ENCODE results near the gene NLN.
"Not testable (repeated sequence)": the region's sequence is repeated elsewhere in the genome, so short reads cannot be mapped to it uniquely, and the experiment has no call there.

The NLN gene

GRCh38 chr5:65727491-65728156 lies 5.6 kb downstream of the NLN start:
- peak overlapping the region; percentile 47 for H3K27ac ChIP-seq
- H3K4me1 ChIP-seq (ENCODE audit: low read depth, poor library complexity, severe bottlenecking): peaks cover 52% of the 10 kb centered on the region
- no peaks in the 10 kb centered on the region for H4K20me1 ChIP-seq (ENCODE audit: insufficient read depth)
- H3K27me3 ChIP-seq (ENCODE audit: insufficient read depth, low read depth): no peaks in the 10 kb centered on the region
- H3K79me2 ChIP-seq (ENCODE audit: insufficient read depth, low read depth): peaks cover 57% of the 10 kb centered on the region; the same call in 1 of the 2 replicates
- H3K9ac ChIP-seq: no peak overlapping the region
- H2AFZ ChIP-seq (ENCODE audit: low read depth): no peak overlapping the region
- TF ChIP-seq, protein P1, sequence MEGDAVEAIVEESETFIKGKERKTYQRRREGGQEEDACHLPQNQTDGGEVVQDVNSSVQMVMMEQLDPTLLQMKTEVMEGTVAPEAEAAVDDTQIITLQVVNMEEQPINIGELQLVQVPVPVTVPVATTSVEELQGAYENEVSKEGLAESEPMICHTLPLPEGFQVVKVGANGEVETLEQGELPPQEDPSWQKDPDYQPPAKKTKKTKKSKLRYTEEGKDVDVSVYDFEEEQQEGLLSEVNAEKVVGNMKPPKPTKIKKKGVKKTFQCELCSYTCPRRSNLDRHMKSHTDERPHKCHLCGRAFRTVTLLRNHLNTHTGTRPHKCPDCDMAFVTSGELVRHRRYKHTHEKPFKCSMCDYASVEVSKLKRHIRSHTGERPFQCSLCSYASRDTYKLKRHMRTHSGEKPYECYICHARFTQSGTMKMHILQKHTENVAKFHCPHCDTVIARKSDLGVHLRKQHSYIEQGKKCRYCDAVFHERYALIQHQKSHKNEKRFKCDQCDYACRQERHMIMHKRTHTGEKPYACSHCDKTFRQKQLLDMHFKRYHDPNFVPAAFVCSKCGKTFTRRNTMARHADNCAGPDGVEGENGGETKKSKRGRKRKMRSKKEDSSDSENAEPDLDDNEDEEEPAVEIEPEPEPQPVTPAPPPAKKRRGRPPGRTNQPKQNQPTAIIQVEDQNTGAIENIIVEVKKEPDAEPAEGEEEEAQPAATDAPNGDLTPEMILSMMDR (conservative IDR thresholded peaks at IDR 0.05; ENCODE audit: low read depth, low read length): no peak
- H3K4me3 ChIP-seq (IDR thresholded peaks at IDR 0.05; ENCODE audit: insufficient read depth, low read depth, low read length): no peak overlapping the region
- H3K36me3 ChIP-seq (ENCODE audit: insufficient read depth): no peaks in the 10 kb centered on the region
- peak overlapping the region; percentile 59 for H3K4me2 ChIP-seq

DNA sequence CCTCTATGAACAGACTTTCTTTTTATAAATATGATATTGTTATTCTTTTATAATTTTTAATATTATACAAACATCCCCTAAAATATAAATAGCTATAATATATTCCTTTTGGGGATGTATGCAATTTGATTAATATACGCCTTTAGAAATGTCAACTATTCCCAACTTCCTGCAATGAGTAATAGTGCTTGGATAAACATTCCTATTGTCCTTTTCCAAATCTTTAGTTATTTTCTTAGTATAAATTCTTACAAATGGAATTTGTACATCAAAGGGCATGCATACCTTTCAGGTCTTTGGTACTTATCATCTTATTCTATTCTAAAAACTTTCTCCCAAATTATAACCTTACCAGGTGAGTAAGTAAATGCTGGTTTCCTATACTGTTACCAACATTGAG lies 6.2 kb downstream of the NLN start:
- TF ChIP-seq, protein P1 (conservative IDR thresholded peaks at IDR 0.05; ENCODE audit: low read depth, low read length): no peak
- no peaks in the 10 kb centered on the region for H4K20me1 ChIP-seq (ENCODE audit: insufficient read depth)
- no peaks in the 10 kb centered on the region for H3K27me3 ChIP-seq (ENCODE audit: insufficient read depth, low read depth)
- peaks cover 52% of the 10 kb centered on the region for H3K4me1 ChIP-seq (ENCODE audit: low read depth, poor library complexity, severe bottlenecking)
- H3K4me2 ChIP-seq: peak overlapping the region; percentile 13; the same call in 1 of the 2 replicates
- no peak overlapping the region for H2AFZ ChIP-seq (ENCODE audit: low read depth)
- H3K27ac ChIP-seq: no peak overlapping the region
- peaks cover 51% of the 10 kb centered on the region; the same call in 1 of the 2 replicates for H3K79me2 ChIP-seq (ENCODE audit: insufficient read depth, low read depth)
- no peak overlapping the region for H3K9ac ChIP-seq
- H3K4me3 ChIP-seq (IDR thresholded peaks at IDR 0.05; ENCODE audit: insufficient read depth, low read depth, low read length): no peak overlapping the region
- no peaks in the 10 kb centered on the region for H3K36me3 ChIP-seq (ENCODE audit: insufficient read depth)

DNA sequence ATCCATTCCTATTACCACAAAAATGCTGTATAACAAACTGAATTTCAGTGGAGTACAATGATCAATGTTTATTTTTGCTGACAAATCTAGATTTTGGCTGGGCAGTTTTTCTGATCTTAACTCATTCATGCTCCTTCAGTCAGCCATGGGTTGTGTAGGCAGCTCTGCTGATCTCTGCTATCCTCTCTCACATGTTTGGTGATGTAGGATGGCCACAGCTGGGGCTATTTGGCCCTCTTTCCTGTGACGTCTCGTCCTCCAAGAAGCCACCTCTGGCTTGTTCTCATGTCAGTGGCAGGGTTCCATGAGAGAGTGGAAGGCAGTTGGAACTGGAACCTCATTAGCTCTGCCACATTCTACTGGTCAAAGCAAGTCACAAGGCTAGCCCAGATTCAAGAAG lies 8.9 kb downstream of the NLN start:
- Histone ChIP-seq H3K4me2 (no peak overlapping the region), H3K9ac (no peak overlapping the region), H3K36me3 (ENCODE audit: insufficient read depth) (no peaks in the 10 kb centered on the region), H3K27me3 (ENCODE audit: insufficient read depth, low read depth) (no peaks in the 10 kb centered on the region), H3K79me2 (ENCODE audit: insufficient read depth, low read depth) (peaks cover 25% of the 10 kb centered on the region; the same call in 1 of the 2 replicates), H3K4me1 (ENCODE audit: low read depth, poor library complexity, severe bottlenecking) (peaks cover 56% of the 10 kb centered on the region), H3K27ac (no peak overlapping the region), H3K4me3 (IDR thresholded peaks at IDR 0.05; ENCODE audit: insufficient read depth, low read depth, low read length) (no peak overlapping the region), H2AFZ (ENCODE audit: low read depth) (no peak overlapping the region), H4K20me1 (ENCODE audit: insufficient read depth) (no peaks in the 10 kb centered on the region)
- TF ChIP-seq, protein P1 (conservative IDR thresholded peaks at IDR 0.05; ENCODE audit: low read depth, low read length): no peak

DNA sequence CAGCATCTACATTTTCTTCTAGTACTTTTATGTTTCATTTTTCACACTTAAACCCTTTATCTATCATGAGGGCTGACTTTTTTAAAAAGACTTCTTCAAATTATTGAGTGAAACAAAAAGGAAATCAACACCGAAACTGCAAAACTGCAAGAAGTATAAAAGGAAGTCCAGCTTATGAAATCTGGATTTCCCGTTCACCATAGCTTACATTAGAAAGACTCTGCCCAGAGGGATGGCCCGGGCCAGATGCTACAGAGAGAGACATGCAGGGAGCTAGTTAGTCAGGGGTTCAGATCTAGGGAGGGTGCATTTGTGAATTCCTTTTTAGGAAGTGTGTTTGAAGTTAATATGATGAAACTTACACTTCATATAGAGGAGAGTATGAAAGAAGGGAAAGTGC lies 10.0 kb downstream of the NLN start:
- H3K4me3 ChIP-seq (IDR thresholded peaks at IDR 0.05; ENCODE audit: insufficient read depth, low read depth, low read length); H3K4me2 ChIP-seq; H2AFZ ChIP-seq (ENCODE audit: low read depth); H3K36me3 ChIP-seq (ENCODE audit: insufficient read depth); H3K9ac ChIP-seq; H3K27me3 ChIP-seq (ENCODE audit: insufficient read depth, low read depth); H3K27ac ChIP-seq; H4K20me1 ChIP-seq (ENCODE audit: insufficient read depth): not testable (repeated sequence)
- Histone ChIP-seq H3K79me2 (ENCODE audit: insufficient read depth, low read depth) (peaks cover 24% of the 10 kb centered on the region; the same call in 1 of the 2 replicates), H3K4me1 (ENCODE audit: low read depth, poor library complexity, severe bottlenecking) (peaks cover 51% of the 10 kb centered on the region)

DNA sequence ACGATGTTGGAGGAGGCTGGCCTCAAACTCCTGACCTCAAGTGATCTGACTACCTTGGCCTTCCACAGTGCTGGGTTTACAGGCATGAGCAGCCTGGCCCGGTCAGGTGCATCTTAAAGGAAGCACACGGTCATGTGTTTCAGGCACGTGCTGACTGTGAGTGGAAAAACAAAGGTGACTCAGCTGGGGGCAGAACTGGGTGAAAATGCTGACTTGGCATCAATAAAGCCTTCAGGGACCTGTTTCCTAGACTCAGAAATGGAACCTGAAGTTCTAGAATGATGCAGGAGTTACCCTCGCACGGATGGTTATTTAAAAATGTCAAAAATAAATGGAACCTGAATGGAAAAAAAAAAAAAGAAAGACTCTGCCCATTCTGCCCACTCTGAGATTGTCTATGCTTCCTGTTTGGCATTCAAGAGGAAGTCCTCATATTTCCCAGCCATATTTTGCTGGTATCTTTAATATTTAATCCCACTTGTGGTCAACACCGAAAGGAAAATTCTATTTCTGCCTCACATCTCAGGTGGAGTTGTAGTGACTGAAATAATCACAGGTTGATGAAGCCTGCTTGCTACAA lies 12.3 kb downstream of the NLN start:
- not testable (repeated sequence) for H3K27ac ChIP-seq; H3K27me3 ChIP-seq (ENCODE audit: insufficient read depth, low read depth); H3K4me3 ChIP-seq (IDR thresholded peaks at IDR 0.05; ENCODE audit: insufficient read depth, low read depth, low read length); H4K20me1 ChIP-seq (ENCODE audit: insufficient read depth); H3K36me3 ChIP-seq (ENCODE audit: insufficient read depth); H2AFZ ChIP-seq (ENCODE audit: low read depth); H3K9ac ChIP-seq
- peak overlapping the region; percentile 18; the same call in 1 of the 2 replicates for H3K4me2 ChIP-seq
- peaks cover 19% of the 10 kb centered on the region; the same call in 1 of the 2 replicates for H3K79me2 ChIP-seq (ENCODE audit: insufficient read depth, low read depth)
- peaks cover 31% of the 10 kb centered on the region for H3K4me1 ChIP-seq (ENCODE audit: low read depth, poor library complexity, severe bottlenecking)

Measured in KMS-11 (cell line).